Measurements from ENCODE around the gene TMEM254. TPM values are rescaled to one million over a fixed set of nuclear protein-coding genes. Genes with fewer than 3 reads are reported as not detected.
A peak's percentile ranks its signal among the peaks of the same experiment; 100 is the strongest.
"Not testable (repeated sequence)": the region's sequence is repeated elsewhere in the genome, so short reads cannot be mapped to it uniquely, and the experiment has no call there.

Gene TMEM254
- 9.2 TPM for total RNA-seq
- long read RNA-seq, transcript TMEM254-205 (4 exons, 2,042 nt): major isoform, 14 of 15 reads
- long read RNA-seq, partial matches to known transcripts: 0 of 15 reads
- long read RNA-seq, other reads (novel, unspliced or antisense): 1 of 15 reads

- Histone ChIP-seq H3K4me3 (peak within 1 kb of the TSS; percentile 84), H3K36me3 (peaks cover 12% of the 10 kb centered on the region), H3K9me3 (replicated peaks) (no peaks in the 10 kb centered on the region), H3K27me3 (ENCODE audit: low read depth) (no peaks in the 10 kb centered on the region), H3K27ac (replicated peaks) (peak within 1 kb of the TSS; percentile 99), H3K4me1 (peaks cover 25% of the 10 kb centered on the region)
- TF ChIP-seq CTCF (IDR thresholded peaks at IDR 0.05; ENCODE audit: borderline replicate concordance): no peak
- peak; percentile 95 for DNase-seq
- intact Hi-C loops (cut with micrococcal nuclease): loop anchor here (10.0 kb wide), 1 partner anchor 56 kb away; the partner anchor contains the start of gene PLAC9
These were observed at the start of gene TMEM254 for GRCh38 chr10:80078448-80079311. Gene TMEM254 (plus strand): TSS chr10:80078665. CDS start chr10:80078700, 35 bp downstream.

- not testable (repeated sequence) for H3K4me1 ChIP-seq; H3K27ac ChIP-seq (replicated peaks); H3K4me3 ChIP-seq; H3K9me3 ChIP-seq (replicated peaks); H3K27me3 ChIP-seq (ENCODE audit: low read depth); DNase-seq; H3K36me3 ChIP-seq
- intact Hi-C loops (cut with micrococcal nuclease): loop anchor here (2.0 kb wide), 1 partner anchor 16 kb away; no protein-coding TSS in a partner anchor
These were observed 49.3 kb upstream of the TMEM254 start for GRCh38 chr10:80029205-80029604.

- H3K27ac ChIP-seq (replicated peaks); H3K4me3 ChIP-seq; H3K4me1 ChIP-seq; H3K9me3 ChIP-seq (replicated peaks); H3K27me3 ChIP-seq (ENCODE audit: low read depth); H3K36me3 ChIP-seq; DNase-seq: not testable (repeated sequence)
- intact Hi-C loops (cut with micrococcal nuclease): loop anchor here (2.0 kb wide), 1 partner anchor 15 kb away; no protein-coding TSS in a partner anchor
These were observed 48.6 kb upstream of the TMEM254 start for GRCh38 chr10:80029865-80030264.

- H3K4me3 ChIP-seq: no peak overlapping the region
- no peaks in the 10 kb centered on the region for H3K4me1 ChIP-seq
- no peaks in the 10 kb centered on the region for H3K27me3 ChIP-seq (ENCODE audit: low read depth)
- TF ChIP-seq CTCF (IDR thresholded peaks at IDR 0.05; ENCODE audit: borderline replicate concordance): no peak
- no peaks in the 10 kb centered on the region for H3K9me3 ChIP-seq (replicated peaks)
- H3K36me3 ChIP-seq: no peaks in the 10 kb centered on the region
- H3K27ac ChIP-seq (replicated peaks): no peak overlapping the region
- DNase-seq: no peak
- intact Hi-C loops (cut with micrococcal nuclease): no loop called here
These were observed 46.0 kb upstream of the TMEM254 start for GRCh38 chr10:80032503-80032902.

- H3K4me3 ChIP-seq; DNase-seq; intact Hi-C loops (cut with micrococcal nuclease); H3K36me3 ChIP-seq; H3K27ac ChIP-seq (replicated peaks); H3K9me3 ChIP-seq (replicated peaks); H3K4me1 ChIP-seq; H3K27me3 ChIP-seq (ENCODE audit: low read depth): not testable (repeated sequence)
These were observed 43.7 kb upstream of the TMEM254 start for GRCh38 chr10:80034766-80035165.

- DNase-seq; H3K4me1 ChIP-seq; H3K27me3 ChIP-seq (ENCODE audit: low read depth): not testable (repeated sequence)
These were observed 43.0 kb upstream of the TMEM254 start for GRCh38 chr10:80035430-80035829.

GRCh38 chr10:80036921-80037500 is 41.5 kb upstream of the TMEM254 start:
- H3K27ac ChIP-seq (replicated peaks); H3K4me1 ChIP-seq; DNase-seq: not testable (repeated sequence)

More at GRCh38 chr10:80035430-80035829, 43.0 kb upstream of the TMEM254 start:
- H3K9me3 ChIP-seq (replicated peaks); H3K36me3 ChIP-seq; H3K4me3 ChIP-seq; H3K27ac ChIP-seq (replicated peaks); intact Hi-C loops (cut with micrococcal nuclease): not testable (repeated sequence)

GRCh38 chr10:80038226-80038625 is 40.2 kb upstream of the TMEM254 start:
- DNase-seq; H3K9me3 ChIP-seq (replicated peaks); intact Hi-C loops (cut with micrococcal nuclease); H3K4me3 ChIP-seq; H3K36me3 ChIP-seq; H3K4me1 ChIP-seq; H3K27ac ChIP-seq (replicated peaks); H3K27me3 ChIP-seq (ENCODE audit: low read depth): not testable (repeated sequence)

More at GRCh38 chr10:80036921-80037500, 41.5 kb upstream of the TMEM254 start:
- H3K4me3 ChIP-seq; H3K9me3 ChIP-seq (replicated peaks); H3K27me3 ChIP-seq (ENCODE audit: low read depth); H3K36me3 ChIP-seq; intact Hi-C loops (cut with micrococcal nuclease): not testable (repeated sequence)
